ENCODE results near the gene MXI1. TPM values are rescaled to one million over a fixed set of nuclear protein-coding genes. Genes with fewer than 3 reads are reported as not detected.
"Not testable (repeated sequence)": the region's sequence is repeated elsewhere in the genome, so short reads cannot be mapped to it uniquely, and the experiment has no call there.

Gene MXI1
- total and polyA plus RNA-seq, 9 donors: 41.9 to 100 (median 63.5) TPM

DNA sequence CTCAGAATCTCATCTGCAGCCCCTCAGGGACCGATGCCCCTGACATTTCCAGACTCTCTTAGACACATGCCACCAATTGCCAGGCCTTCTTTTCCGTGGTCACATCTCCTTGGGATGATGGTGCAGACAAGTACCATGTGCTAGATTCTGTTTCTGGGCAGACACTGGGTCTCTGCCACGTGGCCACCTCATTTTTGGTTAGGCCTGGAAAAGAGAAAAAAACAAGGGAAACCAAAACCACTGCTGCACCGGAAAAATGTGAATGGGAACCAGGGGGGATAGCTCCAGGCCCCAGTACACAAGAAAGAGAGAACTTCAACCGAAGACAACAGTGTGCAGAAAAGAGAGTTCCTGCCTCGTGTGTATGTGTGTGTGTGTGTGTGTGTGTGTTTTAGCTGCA is 23.0 kb upstream of the MXI1 start:
- TF ChIP-seq, protein P1, sequence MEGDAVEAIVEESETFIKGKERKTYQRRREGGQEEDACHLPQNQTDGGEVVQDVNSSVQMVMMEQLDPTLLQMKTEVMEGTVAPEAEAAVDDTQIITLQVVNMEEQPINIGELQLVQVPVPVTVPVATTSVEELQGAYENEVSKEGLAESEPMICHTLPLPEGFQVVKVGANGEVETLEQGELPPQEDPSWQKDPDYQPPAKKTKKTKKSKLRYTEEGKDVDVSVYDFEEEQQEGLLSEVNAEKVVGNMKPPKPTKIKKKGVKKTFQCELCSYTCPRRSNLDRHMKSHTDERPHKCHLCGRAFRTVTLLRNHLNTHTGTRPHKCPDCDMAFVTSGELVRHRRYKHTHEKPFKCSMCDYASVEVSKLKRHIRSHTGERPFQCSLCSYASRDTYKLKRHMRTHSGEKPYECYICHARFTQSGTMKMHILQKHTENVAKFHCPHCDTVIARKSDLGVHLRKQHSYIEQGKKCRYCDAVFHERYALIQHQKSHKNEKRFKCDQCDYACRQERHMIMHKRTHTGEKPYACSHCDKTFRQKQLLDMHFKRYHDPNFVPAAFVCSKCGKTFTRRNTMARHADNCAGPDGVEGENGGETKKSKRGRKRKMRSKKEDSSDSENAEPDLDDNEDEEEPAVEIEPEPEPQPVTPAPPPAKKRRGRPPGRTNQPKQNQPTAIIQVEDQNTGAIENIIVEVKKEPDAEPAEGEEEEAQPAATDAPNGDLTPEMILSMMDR (IDR thresholded peaks at IDR 0.05): no peak
- TF ChIP-seq EP300 (IDR thresholded peaks at IDR 0.05) (no peak), POLR2A (IDR thresholded peaks at IDR 0.05) (no peak)
- Histone ChIP-seq H3K27ac (no peak overlapping the region), H3K27me3 (no peaks in the 10 kb centered on the region), H3K36me3 (no peaks in the 10 kb centered on the region), H3K9me3 (no peaks in the 10 kb centered on the region), H3K4me1 (ENCODE audit: insufficient read depth) (no peaks in the 10 kb centered on the region), H3K4me3 (no peak overlapping the region)
- WGBS, 3 donors: 67 to 79% (median 74%) methylated on average over 6 of the region's 6 CpGs
- intact Hi-C loops (cut with DNase I): no loop called here
- no peak for DNase-seq

DNA sequence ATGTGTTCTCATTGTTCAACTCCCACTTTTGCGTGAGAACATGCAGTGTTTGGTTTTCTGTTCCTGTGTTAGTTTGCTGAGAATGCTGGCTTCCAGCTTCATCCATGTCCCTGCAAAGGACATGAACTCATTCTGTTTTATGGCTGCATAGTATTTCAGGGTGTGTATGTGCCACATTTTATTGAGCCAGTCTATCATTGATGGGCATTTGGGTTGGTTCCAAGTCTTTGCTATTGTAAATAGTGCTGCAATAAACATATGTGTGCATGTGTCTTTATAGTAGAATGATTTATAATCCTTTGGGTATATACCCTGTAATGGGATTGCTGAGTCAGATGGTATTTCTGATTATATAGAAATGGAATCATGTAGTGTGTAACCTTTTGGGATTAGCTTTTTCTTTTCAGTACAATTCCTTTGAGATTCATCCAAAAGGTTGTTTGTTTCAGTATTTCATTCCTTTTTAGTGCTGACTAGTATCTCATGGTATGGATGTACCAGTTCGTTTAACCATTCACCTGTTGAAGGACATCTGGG is 21.7 kb upstream of the MXI1 start:
- H3K9me3 ChIP-seq; H3K27ac ChIP-seq; H3K36me3 ChIP-seq; H3K4me3 ChIP-seq; intact Hi-C loops (cut with DNase I); DNase-seq; H3K27me3 ChIP-seq; H3K4me1 ChIP-seq (ENCODE audit: insufficient read depth): not testable (repeated sequence)
- 78 to 89% (median 84%) methylated on average over 2 of the region's 2 CpGs for WGBS, 3 donors

DNA sequence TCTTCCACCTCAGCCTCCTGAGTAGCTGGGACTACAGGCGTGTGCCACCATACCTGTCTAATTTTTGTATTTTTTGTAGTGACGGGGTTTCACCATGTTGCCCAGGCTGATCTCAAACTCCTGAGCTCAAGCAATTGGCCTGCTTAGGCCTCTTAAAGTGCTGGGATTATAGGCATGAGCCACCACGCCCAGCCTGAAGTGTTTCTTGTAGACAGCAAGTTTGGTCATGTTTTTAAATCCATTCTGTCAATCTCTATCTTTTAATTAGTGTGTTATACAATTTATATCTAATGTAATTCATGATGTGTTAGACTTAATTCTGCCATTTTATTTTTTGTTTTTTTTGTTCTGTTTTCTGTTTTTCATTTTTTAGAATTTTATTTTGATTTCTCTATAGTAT is 17.2 kb upstream of the MXI1 start:
- Histone ChIP-seq H3K4me1 (ENCODE audit: insufficient read depth) (no peaks in the 10 kb centered on the region), H3K27ac (no peak overlapping the region), H3K36me3 (no peaks in the 10 kb centered on the region), H3K4me3 (no peak overlapping the region), H3K9me3 (no peaks in the 10 kb centered on the region), H3K27me3 (no peaks in the 10 kb centered on the region)
- DNase-seq: no peak
- intact Hi-C loops (cut with DNase I): no loop called here
- TF ChIP-seq POLR2A (IDR thresholded peaks at IDR 0.05) (no peak), EP300 (IDR thresholded peaks at IDR 0.05) (no peak)
- TF ChIP-seq, protein P1 (IDR thresholded peaks at IDR 0.05): no peak
- 79 to 95% (median 81%) methylated on average over 3 of the region's 3 CpGs for WGBS, 3 donors

DNA sequence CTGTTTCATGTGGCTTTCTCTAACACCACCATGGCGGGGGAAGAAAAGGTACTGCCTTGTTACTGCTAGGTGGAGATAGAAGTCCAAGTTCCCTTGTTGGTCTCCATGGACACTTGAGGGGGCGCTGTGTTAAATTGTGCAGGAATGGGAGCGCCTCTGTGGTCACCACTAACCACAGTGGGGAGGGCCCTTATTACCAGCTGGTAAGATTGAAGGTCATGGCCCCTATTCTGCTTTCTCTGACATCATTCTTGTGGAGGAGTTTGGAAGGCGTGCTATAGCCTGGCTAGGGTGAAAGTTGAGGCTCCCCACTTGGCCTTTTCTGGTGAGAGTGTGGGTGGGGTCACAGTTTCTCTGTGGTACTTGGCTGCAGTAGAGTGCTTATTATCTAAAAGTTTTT is 14.9 kb upstream of the MXI1 start:
- Histone ChIP-seq H3K4me1 (ENCODE audit: insufficient read depth) (no peaks in the 10 kb centered on the region), H3K27ac (no peak overlapping the region), H3K9me3 (no peaks in the 10 kb centered on the region), H3K36me3 (no peaks in the 10 kb centered on the region), H3K4me3 (no peak overlapping the region), H3K27me3 (no peaks in the 10 kb centered on the region)
- intact Hi-C loops (cut with DNase I): no loop called here
- 58 to 65% (median 58%) methylated on average over 4 of the region's 4 CpGs for WGBS, 3 donors
- no peak for DNase-seq
- TF ChIP-seq, protein P1 (IDR thresholded peaks at IDR 0.05): no peak
- TF ChIP-seq EP300 (IDR thresholded peaks at IDR 0.05) (no peak), POLR2A (IDR thresholded peaks at IDR 0.05) (no peak)

DNA sequence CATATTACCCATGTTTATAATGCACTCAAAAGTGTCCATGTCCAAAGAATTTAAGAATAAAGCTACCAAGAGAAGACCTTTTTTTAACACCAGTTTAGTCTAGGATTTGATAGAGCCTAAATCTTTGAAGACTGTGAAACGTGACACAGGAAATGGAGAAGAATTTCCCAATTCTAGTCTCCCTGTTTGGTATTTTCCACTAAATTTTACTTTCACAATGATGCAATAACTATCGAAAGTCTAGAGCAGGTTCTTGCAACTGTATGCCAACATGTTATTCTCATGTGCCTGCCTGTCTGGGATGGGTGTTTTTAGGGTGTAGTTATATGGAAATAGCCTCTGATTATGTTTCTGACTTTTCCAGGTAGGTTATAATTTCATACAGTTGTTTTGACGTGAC is 6.9 kb upstream of the MXI1 start:
- no peak overlapping the region for H3K27ac ChIP-seq
- WGBS, 3 donors: 72 to 73% (median 73%) methylated on average over 3 of the region's 3 CpGs
- H3K36me3 ChIP-seq: no peaks in the 10 kb centered on the region
- intact Hi-C loops (cut with DNase I): loop anchor here in 2 of 4 donors (5.0 to 10.0 kb wide), 2 partner anchors 33 to 56 kb away; no protein-coding TSS in a partner anchor
- TF ChIP-seq, protein P1 (IDR thresholded peaks at IDR 0.05): no peak
- TF ChIP-seq EP300 (IDR thresholded peaks at IDR 0.05) (no peak), POLR2A (IDR thresholded peaks at IDR 0.05) (no peak)
- H3K4me1 ChIP-seq (ENCODE audit: insufficient read depth): no peaks in the 10 kb centered on the region
- DNase-seq: no peak
- no peak overlapping the region for H3K4me3 ChIP-seq
- H3K9me3 ChIP-seq: no peaks in the 10 kb centered on the region
- H3K27me3 ChIP-seq: no peaks in the 10 kb centered on the region

DNA sequence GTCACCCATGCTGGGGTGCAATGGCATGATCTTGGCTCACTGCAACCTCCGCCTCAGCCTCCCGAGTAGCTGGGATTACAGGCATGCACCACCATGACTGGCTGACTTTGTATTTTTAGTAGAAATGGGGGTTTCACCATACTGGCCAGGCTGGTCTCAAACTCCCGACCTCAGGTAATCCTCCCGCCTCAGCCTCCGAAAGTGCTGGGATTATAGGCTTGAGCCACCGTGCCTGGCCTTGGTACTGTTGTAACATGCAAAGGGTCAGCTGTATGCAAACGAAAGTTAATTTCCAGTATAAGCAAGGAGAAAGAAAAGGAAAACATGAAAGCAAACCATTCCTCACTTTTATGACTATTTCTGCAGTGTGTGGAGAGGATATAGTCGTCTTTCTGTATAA is 6.4 kb upstream of the MXI1 start:
- intact Hi-C loops (cut with DNase I): loop anchor here in 2 of 4 donors (5.0 to 10.0 kb wide), 2 partner anchors 34 to 56 kb away; no protein-coding TSS in a partner anchor
- not testable (repeated sequence) for H3K27me3 ChIP-seq; H3K36me3 ChIP-seq; DNase-seq; H3K27ac ChIP-seq; H3K9me3 ChIP-seq; H3K4me1 ChIP-seq (ENCODE audit: insufficient read depth); H3K4me3 ChIP-seq
- 90% methylated on average over 8 of the region's 8 CpGs for WGBS, 3 donors
